Lower leg skin (tissue), 3 donors: ENCODE data around the gene DMAC2L.

Experiments used
- POLR2A ChIP-seq, 2 donors: fragments of 450-650 bp; IDR thresholded peaks; one replicate each; pipeline ENCODE4 v1.6.1; 2016 to 2017; ENCODE audit warnings: antibody characterized with exemption in 2 of 2, mild to moderate bottlenecking in 1 of 2, moderate library complexity in 1 of 2
- TF ChIP-seq, protein P1 (sequence below), 3 donors: fragments of 450-650 bp; IDR thresholded peaks; one replicate each; pipeline ENCODE4 v1.5.1; 2016; ENCODE audit warnings: antibody characterized with exemption in 3 of 3, mild to moderate bottlenecking in 3 of 3, moderate library complexity in 2 of 3

DNA sequence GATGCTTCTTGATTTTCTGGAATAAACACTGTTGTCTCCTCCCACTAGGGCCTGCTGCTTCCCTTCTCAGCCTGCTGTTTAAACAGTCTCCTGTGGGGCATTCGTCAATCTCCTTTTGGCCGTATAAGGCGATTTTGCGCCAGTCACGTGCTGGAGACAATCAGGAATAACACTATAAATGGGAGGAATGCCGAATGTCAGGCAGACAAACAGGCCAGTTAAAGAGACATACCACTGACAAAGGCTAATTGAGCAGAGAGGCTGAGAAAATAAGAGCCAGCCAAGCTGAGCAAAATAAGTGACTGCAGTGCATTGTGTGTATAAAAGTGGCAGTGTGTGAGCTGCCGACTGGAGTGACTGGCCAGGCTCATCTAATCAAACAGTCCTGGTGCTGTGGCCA lies 23.3 kb downstream of the DMAC2L start:
- TF ChIP-seq, protein P1, sequence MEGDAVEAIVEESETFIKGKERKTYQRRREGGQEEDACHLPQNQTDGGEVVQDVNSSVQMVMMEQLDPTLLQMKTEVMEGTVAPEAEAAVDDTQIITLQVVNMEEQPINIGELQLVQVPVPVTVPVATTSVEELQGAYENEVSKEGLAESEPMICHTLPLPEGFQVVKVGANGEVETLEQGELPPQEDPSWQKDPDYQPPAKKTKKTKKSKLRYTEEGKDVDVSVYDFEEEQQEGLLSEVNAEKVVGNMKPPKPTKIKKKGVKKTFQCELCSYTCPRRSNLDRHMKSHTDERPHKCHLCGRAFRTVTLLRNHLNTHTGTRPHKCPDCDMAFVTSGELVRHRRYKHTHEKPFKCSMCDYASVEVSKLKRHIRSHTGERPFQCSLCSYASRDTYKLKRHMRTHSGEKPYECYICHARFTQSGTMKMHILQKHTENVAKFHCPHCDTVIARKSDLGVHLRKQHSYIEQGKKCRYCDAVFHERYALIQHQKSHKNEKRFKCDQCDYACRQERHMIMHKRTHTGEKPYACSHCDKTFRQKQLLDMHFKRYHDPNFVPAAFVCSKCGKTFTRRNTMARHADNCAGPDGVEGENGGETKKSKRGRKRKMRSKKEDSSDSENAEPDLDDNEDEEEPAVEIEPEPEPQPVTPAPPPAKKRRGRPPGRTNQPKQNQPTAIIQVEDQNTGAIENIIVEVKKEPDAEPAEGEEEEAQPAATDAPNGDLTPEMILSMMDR (IDR thresholded peaks at IDR 0.05), result no peak
- TF ChIP-seq POLR2A (IDR thresholded peaks at IDR 0.05), result no peak
